Measurements from ENCODE around the gene TMEM158.

Gene TMEM158

GRCh38 chr3:45226206-45226915 is at the start of gene TMEM158:
Gene TMEM158, minus strand, starts transcription at chr3:45226287. Its CDS starts 260 bp downstream, at chr3:45226027.
- DNase-seq (ENCODE audit: low read depth, low spot score) = no peak

- DNase-seq (ENCODE audit: low read depth, low spot score) = no peak
These were observed 49.1 kb upstream of the TMEM158 start for GRCh38 chr3:45275006-45275704.

- no peak for DNase-seq (ENCODE audit: low read depth, low spot score)
These were observed 47.8 kb upstream of the TMEM158 start for GRCh38 chr3:45273681-45274515.

GRCh38 chr3:45272828-45273470 is 46.9 kb upstream of the TMEM158 start:
- no peak for DNase-seq (ENCODE audit: low read depth, low spot score)

GRCh38 chr3:45272032-45272810 is 46.1 kb upstream of the TMEM158 start:
- DNase-seq (ENCODE audit: low read depth, low spot score) = no peak

GRCh38 chr3:45269952-45270351 is 43.9 kb upstream of the TMEM158 start:
- no peak for DNase-seq (ENCODE audit: low read depth, low spot score)

GRCh38 chr3:45267097-45267496 is 41.0 kb upstream of the TMEM158 start:
- no peak for DNase-seq (ENCODE audit: low read depth, low spot score)

- DNase-seq (ENCODE audit: low read depth, low spot score) = no peak
These were observed 35.4 kb upstream of the TMEM158 start for GRCh38 chr3:45261333-45262110.

- DNase-seq (ENCODE audit: low read depth, low spot score) = no peak
These were observed 33.0 kb upstream of the TMEM158 start for GRCh38 chr3:45259133-45259532.

GRCh38 chr3:45258317-45258716 is 32.2 kb upstream of the TMEM158 start:
- DNase-seq (ENCODE audit: low read depth, low spot score) = no peak

- no peak for DNase-seq (ENCODE audit: low read depth, low spot score)
These were observed 27.2 kb upstream of the TMEM158 start for GRCh38 chr3:45253316-45253715.

GRCh38 chr3:45252826-45253225 is 26.7 kb upstream of the TMEM158 start:
- no peak for DNase-seq (ENCODE audit: low read depth, low spot score)

- DNase-seq (ENCODE audit: low read depth, low spot score) = no peak
These were observed 23.3 kb upstream of the TMEM158 start for GRCh38 chr3:45249391-45249790.

- no peak for DNase-seq (ENCODE audit: low read depth, low spot score)
These were observed 20.2 kb upstream of the TMEM158 start for GRCh38 chr3:45246241-45246640.

- DNase-seq (ENCODE audit: low read depth, low spot score) = no peak
These were observed 18.3 kb upstream of the TMEM158 start for GRCh38 chr3:45244356-45244755.

- DNase-seq (ENCODE audit: low read depth, low spot score) = no peak
These were observed 15.1 kb upstream of the TMEM158 start for GRCh38 chr3:45241206-45241605.

GRCh38 chr3:45240292-45240691 is 14.2 kb upstream of the TMEM158 start:
- no peak for DNase-seq (ENCODE audit: low read depth, low spot score)

- DNase-seq (ENCODE audit: low read depth, low spot score) = no peak
These were observed 13.2 kb upstream of the TMEM158 start for GRCh38 chr3:45239254-45239653.

- DNase-seq (ENCODE audit: low read depth, low spot score) = no peak
These were observed 10.9 kb upstream of the TMEM158 start for GRCh38 chr3:45236964-45237363.

- no peak for DNase-seq (ENCODE audit: low read depth, low spot score)
These were observed 9.3 kb upstream of the TMEM158 start for GRCh38 chr3:45235409-45235808.

Measured in brain pericyte (primary cell).